Fibroblast of lung (primary cell): ENCODE measurements around the gene AK1. TPM values are rescaled to one million over a fixed set of nuclear protein-coding genes. Genes with fewer than 3 reads are reported as not detected.

ENCODE experiments used
- DNase-seq, 2 donors: peaks; one replicate each; pipeline versions ENCODE4 v3.0.0 to v3.0.0-alpha.2; 2010; ENCODE audit warnings: low read depth in 2 of 2
- H2AFZ ChIP-seq: 2 replicates; pipeline ENCODE4 v1.5.1; 2012; ENCODE audit warnings: low read length, control low read depth, inconsistent platforms
- H3K27ac ChIP-seq: 2 replicates; pipeline ENCODE4 v1.5.1; 2011; ENCODE audit warnings: low read length, control low read depth; ENCODE audit not compliant: insufficient read depth
- H3K27me3 ChIP-seq: 2 replicates; pipeline ENCODE4 v1.5.1; 2011; ENCODE audit warnings: mild to moderate bottlenecking, low read length; ENCODE audit not compliant: control insufficient read depth, insufficient read depth
- H3K36me3 ChIP-seq: 2 replicates; pipeline ENCODE4 v1.5.1; 2011; ENCODE audit warnings: low read length; ENCODE audit not compliant: control insufficient read depth, insufficient read depth
- H3K4me1 ChIP-seq: 2 replicates; pipeline ENCODE4 v1.5.1; 2011; ENCODE audit warnings: low read length; ENCODE audit not compliant: control insufficient read depth, insufficient read depth; ENCODE audit errors: extremely low read depth
- H3K4me2 ChIP-seq: 2 replicates; pipeline ENCODE4 v1.5.1; 2011; ENCODE audit warnings: low read length, control low read depth; ENCODE audit not compliant: insufficient read depth; ENCODE audit errors: extremely low read depth
- H3K4me3 ChIP-seq, 4 experiments: fragments of 200-600 bp in 1 of 4; sonication (generic) in 1 of 4; replicated peaks in 1 of 4; 2 replicates each; pipeline ENCODE4 v1.5.1; 2011 to 2016; ENCODE audit warnings: low read length in 4 of 4, low read depth in 3 of 4, mild to moderate bottlenecking in 3 of 4, control low read depth in 2 of 4, inconsistent platforms in 1 of 4, mixed read lengths in 1 of 4; ENCODE audit not compliant: insufficient read depth in 1 of 4; ENCODE audit errors: control extremely low read depth in 1 of 4
- H3K79me2 ChIP-seq: 2 replicates; pipeline ENCODE4 v1.5.1; 2012; ENCODE audit warnings: mild to moderate bottlenecking, low read length, inconsistent platforms; ENCODE audit not compliant: control insufficient read depth, insufficient read depth
- H3K9ac ChIP-seq: 2 replicates; pipeline ENCODE4 v1.5.1; 2011; ENCODE audit warnings: mild to moderate bottlenecking, low read length, control low read depth; ENCODE audit not compliant: insufficient read depth
- H3K9me3 ChIP-seq: 2 replicates; pipeline ENCODE4 v1.5.1; 2012; ENCODE audit warnings: low read depth, low read length; ENCODE audit not compliant: control insufficient read depth, insufficient read depth
- H4K20me1 ChIP-seq: 2 replicates; pipeline ENCODE4 v1.5.1; 2011; ENCODE audit warnings: low read length; ENCODE audit not compliant: control insufficient read depth, insufficient read depth; ENCODE audit errors: extremely low read depth
- CTCF ChIP-seq, 2 donors: IDR thresholded peaks in 1 of 2; conservative IDR thresholded peaks in 1 of 2; 1 replicate in 1 of 2; 2 replicates in 1 of 2; pipeline ENCODE4 v1.5.1; 2011 to 2012; ENCODE audit warnings: low read length in 2 of 2, control low read depth in 1 of 2, inconsistent platforms in 1 of 2, low read depth in 1 of 2, mild to moderate bottlenecking in 1 of 2
- EZH2 ChIP-seq: IDR thresholded peaks from 2 replicates; pipeline ENCODE4 v1.5.1; 2012; ENCODE audit warnings: low read length, control low read depth, mild to moderate bottlenecking; ENCODE audit errors: missing control alignments
- polyA plus RNA-seq, 2 donors: library from polyadenylated mRNA; depleted of rRNA in 1 of 2; stranded (reverse) in 1 of 2; unstranded in 1 of 2; fragments of >200 nt; gene quantifications; 2 replicates each; pipeline ENCODE4 v1.2.1, GENCODE V29; 2011 to 2012; ENCODE audit warnings: missing spikeins in 1 of 2
- total RNA-seq: library from RNA; depleted of rRNA; stranded (reverse); fragments of >200 nt; gene quantifications from 2 replicates; pipeline ENCODE4 v1.2.1, GENCODE V29; 2014

AK1 gene
- total and polyA plus RNA-seq, 2 donors (not counting 1 experiment from before 2014, with no cell fraction given) = 47.6 to 73.1 TPM

- Histone ChIP-seq H3K9ac (no peak overlapping the region), H3K27me3 (no peaks in the 10 kb centered on the region), H3K79me2 (no peaks in the 10 kb centered on the region), H3K27ac (no peak overlapping the region), H3K9me3 (no peaks in the 10 kb centered on the region), H3K4me3 (no peak overlapping the region), H4K20me1 (no peaks in the 10 kb centered on the region), H3K36me3 (peaks cover 47% of the 10 kb centered on the region), H3K4me2 (no peak overlapping the region), H3K4me1 (no peaks in the 10 kb centered on the region), H2AFZ (no peak overlapping the region)
- DNase-seq = no peak
- TF ChIP-seq CTCF (conservative IDR thresholded peaks at IDR 0.05 in 1 of 2, IDR thresholded peaks at IDR 0.05 in 1 of 2; ENCODE audit: low read depth in 1 of 2, low read length in 2 of 2) = no peak
- no peak for TF ChIP-seq EZH2
These were observed 60.7 kb downstream of the AK1 start for GRCh38 chr9:127816728-127817127.

Other genes with a start within 250 kb of the AK1 start
- under 0.01 TPM in 2 replicates for gene CFAP157, start 170.7 kb downstream of the AK1 start, total RNA-seq
- gene CFAP157, start 170.7 kb downstream of the AK1 start, polyA plus RNA-seq = 0.06 TPM in 1 of 2 replicates, not detected in the other
- gene PTRH1, start 162.0 kb downstream of the AK1 start, total RNA-seq = 13.1 and 26.1 TPM in 2 replicates
- 4.9 and 9.0 TPM in 2 replicates for gene PTRH1, start 162.0 kb downstream of the AK1 start, polyA plus RNA-seq
- under 0.01 TPM in 2 replicates for gene TTC16, start 161.6 kb downstream of the AK1 start, total RNA-seq
- gene TTC16, start 161.6 kb downstream of the AK1 start, polyA plus RNA-seq = 0.02 TPM in 1 of 2 replicates, not detected in the other
- gene TOR2A, start 142.4 kb downstream of the AK1 start, total RNA-seq = 3.6 TPM in 2 replicates
- 4.6 and 5.0 TPM in 2 replicates for gene TOR2A, start 142.4 kb downstream of the AK1 start, polyA plus RNA-seq
- gene SH2D3C, start 99.0 kb downstream of the AK1 start, total RNA-seq = 0.26 TPM in 1 of 2 replicates, not detected in the other
- 1.2 TPM in 1 of 2 replicates, not detected in the other for gene SH2D3C, start 99.0 kb downstream of the AK1 start, polyA plus RNA-seq
- gene CDK9, start 91.6 kb downstream of the AK1 start, total RNA-seq = 49.6 and 54.8 TPM in 2 replicates
- 76.6 and 82.2 TPM in 2 replicates for gene CDK9, start 91.6 kb downstream of the AK1 start, polyA plus RNA-seq
- 58.6 and 77.0 TPM in 2 replicates for gene FPGS, start 74.8 kb downstream of the AK1 start, total RNA-seq
- gene FPGS, start 74.8 kb downstream of the AK1 start, polyA plus RNA-seq = 42.4 and 43.2 TPM in 2 replicates
- gene ENG, start 23.0 kb downstream of the AK1 start, total RNA-seq = 11.8 and 30.4 TPM in 2 replicates
- 59.0 and 62.7 TPM in 2 replicates for gene ENG, start 23.0 kb downstream of the AK1 start, polyA plus RNA-seq
- gene ST6GALNAC6, start 21.9 kb upstream of the AK1 start, total RNA-seq = 60.9 and 69.5 TPM in 2 replicates
- gene ST6GALNAC6, start 21.9 kb upstream of the AK1 start, polyA plus RNA-seq = 53.3 and 56.0 TPM in 2 replicates
- gene ST6GALNAC4, start 39.4 kb upstream of the AK1 start, total RNA-seq = 28.1 and 32.6 TPM in 2 replicates
- gene ST6GALNAC4, start 39.4 kb upstream of the AK1 start, polyA plus RNA-seq = 16.4 and 18.4 TPM in 2 replicates
- gene PIP5KL1, start 53.1 kb upstream of the AK1 start, total RNA-seq = 0.77 and 2.5 TPM in 2 replicates
- 0.84 and 1.9 TPM in 2 replicates for gene PIP5KL1, start 53.1 kb upstream of the AK1 start, polyA plus RNA-seq
- 8.5 and 11.7 TPM in 2 replicates for gene DPM2, start 60.2 kb upstream of the AK1 start, total RNA-seq
- gene DPM2, start 60.2 kb upstream of the AK1 start, polyA plus RNA-seq = 24.1 and 36.2 TPM in 2 replicates
- 7.2 and 13.2 TPM in 2 replicates for gene EEIG1, start 103.3 kb upstream of the AK1 start, total RNA-seq
- gene EEIG1, start 103.3 kb upstream of the AK1 start, polyA plus RNA-seq = 12.8 and 21.4 TPM in 2 replicates
- 12.6 and 13.2 TPM in 2 replicates for gene NAIF1, start 189.6 kb upstream of the AK1 start, total RNA-seq
- 5.5 and 7.1 TPM in 2 replicates for gene NAIF1, start 189.6 kb upstream of the AK1 start, polyA plus RNA-seq
- 24.1 and 30.7 TPM in 2 replicates for gene SLC25A25, start 190.6 kb upstream of the AK1 start, total RNA-seq
- 11.2 and 14.0 TPM in 2 replicates for gene SLC25A25, start 190.6 kb upstream of the AK1 start, polyA plus RNA-seq